ENCODE measurements around the gene PBRM1.

- TF ChIP-seq CTCF (IDR thresholded peaks at IDR 0.05) (no peak), EZH2 (IDR thresholded peaks at IDR 0.05; ENCODE audit: borderline replicate concordance, insufficient read depth, low read depth, low read length, poor library complexity, severe bottlenecking) (no peak)
These were observed 4.8 kb upstream of the PBRM1 start for GRCh38 chr3:52690560-52690959.
